H9 (cell line): ENCODE data around the gene SLC1A5. TPM values are rescaled to one million over a fixed set of nuclear protein-coding genes. Genes with fewer than 3 reads are reported as not detected.
A peak's percentile ranks its signal among the peaks of the same experiment; 100 is the strongest.

Experiments
- DNase-seq: peaks from one replicate; pipeline ENCODE4 v3.0.0-alpha.2; 2017
- H2AFZ ChIP-seq: one replicate; pipeline ENCODE4 v1.6.1; 2013; ENCODE audit warnings: mild to moderate bottlenecking, low read length, control low read depth, moderate library complexity
- H2AK5ac ChIP-seq: 2 replicates; pipeline ENCODE4 v1.6.1; 2013; ENCODE audit warnings: low read length, control low read depth, mixed read lengths; ENCODE audit not compliant: insufficient read length
- H2BK120ac ChIP-seq: one replicate; pipeline ENCODE4 v1.6.1; 2013; ENCODE audit warnings: low read depth, mild to moderate bottlenecking, low read length, control low read depth, inconsistent platforms; ENCODE audit not compliant: poor library complexity, severe bottlenecking
- H2BK12ac ChIP-seq: 2 replicates; pipeline ENCODE4 v1.6.1; 2013; ENCODE audit warnings: low read length, control low read depth, mixed read lengths, low read depth; ENCODE audit not compliant: insufficient read length
- H2BK15ac ChIP-seq: 2 replicates; pipeline ENCODE4 v1.6.1; 2013; ENCODE audit warnings: low read depth, low read length, control low read depth
- H2BK20ac ChIP-seq: one replicate; pipeline ENCODE4 v1.6.1; 2013; ENCODE audit warnings: low read depth, mild to moderate bottlenecking, low read length, control low read depth, inconsistent platforms; ENCODE audit not compliant: poor library complexity, severe bottlenecking
- H2BK5ac ChIP-seq: 2 replicates; pipeline ENCODE4 v1.6.1; 2013; ENCODE audit warnings: low read length, control low read depth, mixed read lengths; ENCODE audit not compliant: insufficient read length
- H3K14ac ChIP-seq: 2 replicates; pipeline ENCODE4 v1.6.1; 2013; ENCODE audit warnings: low read length, control low read depth; ENCODE audit not compliant: insufficient read depth
- H3K18ac ChIP-seq: 2 replicates; pipeline ENCODE4 v1.6.1; 2013; ENCODE audit warnings: low read depth, mild to moderate bottlenecking, mixed read lengths, low read length, control low read depth; ENCODE audit not compliant: insufficient read length
- H3K23ac ChIP-seq: 2 replicates; pipeline ENCODE4 v1.6.1; 2013; ENCODE audit warnings: low read length, control low read depth, mixed read lengths, low read depth; ENCODE audit not compliant: insufficient read length
- H3K23me2 ChIP-seq: 2 replicates; pipeline ENCODE4 v1.6.1; 2013; ENCODE audit warnings: low read depth, mild to moderate bottlenecking, mixed read lengths, low read length, control low read depth; ENCODE audit not compliant: insufficient read length, poor library complexity, severe bottlenecking
- H3K27ac ChIP-seq: 2 replicates; pipeline ENCODE4 v1.5.1; 2013; ENCODE audit warnings: low read length, control low read depth, mixed read lengths, low read depth; ENCODE audit not compliant: insufficient read length
- H3K27me3 ChIP-seq: 2 replicates; pipeline ENCODE4 v1.6.1; 2013; ENCODE audit warnings: low read length, control low read depth, inconsistent platforms; ENCODE audit not compliant: insufficient read depth
- H3K4ac ChIP-seq: 2 replicates; pipeline ENCODE4 v1.6.1; 2013; ENCODE audit warnings: low read depth, mild to moderate bottlenecking, control low read depth, inconsistent platforms, low read length, moderate library complexity
- H3K4me1 ChIP-seq: 2 replicates; pipeline ENCODE4 v1.6.1; 2013; ENCODE audit warnings: low read length, control low read depth, inconsistent platforms; ENCODE audit not compliant: insufficient read depth
- H3K4me2 ChIP-seq: 2 replicates; pipeline ENCODE4 v1.6.1; 2013; ENCODE audit warnings: low read length, control low read depth, mixed read lengths; ENCODE audit not compliant: insufficient read length, insufficient read depth
- H3K56ac ChIP-seq: 2 replicates; pipeline ENCODE4 v1.6.1; 2013; ENCODE audit warnings: low read depth, mild to moderate bottlenecking, mixed read lengths, low read length, control low read depth; ENCODE audit not compliant: insufficient read length
- H3K79me1 ChIP-seq: 2 replicates; pipeline ENCODE4 v1.6.1; 2013; ENCODE audit warnings: low read depth, mild to moderate bottlenecking, moderate library complexity, low read length, control low read depth, inconsistent platforms; ENCODE audit not compliant: insufficient read depth, poor library complexity, severe bottlenecking
- H3K79me2 ChIP-seq: 2 replicates; pipeline ENCODE4 v1.6.1; 2013; ENCODE audit warnings: low read length, control low read depth, inconsistent platforms; ENCODE audit not compliant: insufficient read depth
- H3K9ac ChIP-seq: 2 replicates; pipeline ENCODE4 v1.6.1; 2013; ENCODE audit warnings: low read length, control low read depth, mixed read lengths; ENCODE audit not compliant: insufficient read length; ENCODE audit errors: extremely low read depth
- H3K9me3 ChIP-seq: one replicate; pipeline ENCODE4 v1.6.1; 2013; ENCODE audit warnings: low read depth, low read length, inconsistent platforms; ENCODE audit not compliant: control insufficient read depth
- H3T11ph ChIP-seq: one replicate; pipeline ENCODE4 v1.6.1; 2013; ENCODE audit warnings: mild to moderate bottlenecking, low read length, control low read depth, inconsistent platforms
- H4K20me1 ChIP-seq: one replicate; pipeline ENCODE4 v1.6.1; 2013; ENCODE audit not compliant: control insufficient read depth, insufficient read length, insufficient read depth
- H4K5ac ChIP-seq: 2 replicates; pipeline ENCODE4 v1.6.1; 2013; ENCODE audit warnings: low read depth, mild to moderate bottlenecking, mixed read lengths, low read length, control low read depth; ENCODE audit not compliant: insufficient read length
- H4K8ac ChIP-seq: replicated peaks from 2 replicates; pipeline ENCODE4 v1.6.1; 2013; ENCODE audit warnings: low read length, control low read depth, mixed read lengths, low read depth; ENCODE audit not compliant: insufficient read length
- H4K91ac ChIP-seq: 2 replicates; pipeline ENCODE4 v1.6.1; 2013; ENCODE audit warnings: low read depth, mild to moderate bottlenecking, moderate library complexity, mixed read lengths, low read length, control low read depth; ENCODE audit not compliant: insufficient read length
- H3K27ac Mint-ChIP-seq, 3 experiments: 2 replicates in 2 of 3; 3 replicates in 1 of 3; pipeline ENCODE4 v1.8.0; 2020 to 2021; ENCODE audit warnings: mixed read lengths in 3 of 3, mild to moderate bottlenecking in 1 of 3, moderate library complexity in 1 of 3
- H3K27me3 Mint-ChIP-seq: 2 replicates; pipeline ENCODE4 v1.8.0; 2021; ENCODE audit warnings: low read depth, mild to moderate bottlenecking, moderate library complexity, mixed read lengths
- H3K36me3 Mint-ChIP-seq, 3 experiments: 2 replicates in 2 of 3; 3 replicates in 1 of 3; pipeline ENCODE4 v1.8.0; 2020 to 2021; ENCODE audit warnings: low read depth in 3 of 3, mixed read lengths in 3 of 3; ENCODE audit not compliant: insufficient read depth in 1 of 3
- H3K4me1 Mint-ChIP-seq, 2 experiments: 2 replicates each; pipeline ENCODE4 v1.8.0; 2020; ENCODE audit warnings: mixed read lengths in 2 of 2
- H3K4me3 Mint-ChIP-seq, 2 experiments: 2 replicates in 1 of 2; 3 replicates in 1 of 2; pipeline ENCODE4 v1.8.0; 2020 to 2021; ENCODE audit warnings: mild to moderate bottlenecking in 2 of 2, mixed read lengths in 2 of 2, moderate library complexity in 1 of 2
- H3K9me3 Mint-ChIP-seq, 2 experiments: 2 replicates in 1 of 2; 3 replicates in 1 of 2; pipeline ENCODE4 v1.8.0; 2020; ENCODE audit warnings: mild to moderate bottlenecking in 2 of 2, mixed read lengths in 2 of 2, moderate library complexity in 1 of 2
- WGBS: extraction: QIAGEN DNeasy Blood & Tissue Kit; methylation state at CpG from one replicate; pipeline ENCODE4 v1.1.7; 2013; ENCODE audit warnings: missing lambda C conversion rate, low lambda C conversion rate, mixed read lengths; ENCODE audit not compliant: insufficient read length; ENCODE audit errors: extremely low coverage; 5-methylcytosine and 5-hydroxymethylcytosine counted together
- total RNA-seq: library from RNA; stranded (reverse); gene quantifications from 2 replicates; pipeline ENCODE4 v1.2.1, GENCODE V29; 2021
- TF ChIP-seq, protein P1 (sequence below): fragments of 200-600 bp; sonication (generic); conservative IDR thresholded peaks from 3 replicates; pipeline ENCODE4 v1.8.0; 2021; ENCODE audit warnings: antibody characterized with exemption, mild to moderate bottlenecking

The SLC1A5 gene
- total RNA-seq, 1 experiment from 2014 or later = 258 TPM

DNA sequence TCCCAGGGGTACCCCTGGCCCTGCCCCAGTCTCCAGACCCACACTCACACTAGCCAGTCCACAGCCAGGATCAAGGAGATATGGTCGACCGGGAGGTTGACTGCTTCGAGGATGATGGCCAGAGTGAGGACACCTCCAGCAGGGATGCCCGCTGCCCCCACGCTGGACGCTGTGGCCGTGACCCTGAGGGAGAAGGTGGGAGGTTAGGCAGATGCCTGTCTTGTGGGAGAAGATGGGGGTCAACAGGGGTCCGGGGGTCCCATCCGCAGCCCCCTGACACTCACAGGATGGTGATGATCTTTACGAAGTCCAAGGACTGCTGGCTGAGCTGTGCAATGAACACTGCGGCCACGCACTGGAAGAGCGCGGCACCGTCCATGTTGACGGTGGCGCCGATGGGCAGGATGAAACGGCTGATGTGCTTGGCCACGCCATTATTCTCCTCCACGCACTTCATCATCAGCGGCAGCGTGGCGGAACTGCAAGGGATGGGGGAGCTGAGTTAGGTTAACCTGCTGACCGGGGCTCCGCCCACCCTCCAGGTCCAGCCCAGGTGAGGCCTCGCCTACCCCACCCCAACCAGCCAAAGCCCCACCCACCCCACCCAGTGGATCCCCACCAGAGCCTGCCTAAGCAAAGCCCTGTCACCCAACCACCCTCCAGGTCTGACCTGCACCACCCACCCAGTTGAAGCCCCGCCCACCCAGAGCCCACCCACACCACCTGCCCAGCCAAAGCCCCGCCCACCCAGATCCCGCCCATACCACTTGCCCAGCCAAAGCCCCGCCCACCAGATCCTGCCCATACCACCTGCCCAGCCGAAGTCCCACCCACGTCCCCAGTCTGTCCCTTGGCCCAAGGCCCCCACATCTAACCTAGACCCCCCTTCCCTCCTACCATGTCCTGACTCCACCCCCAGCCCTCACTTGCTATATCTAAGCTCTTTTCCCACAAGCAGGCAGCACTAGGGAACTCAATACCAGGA, 11.2 kb downstream of the SLC1A5 start:
- peaks cover 55 to 77% (median 68%) of the 10 kb centered on the region in 3 experiments for H3K36me3 Mint-ChIP-seq
- Histone ChIP-seq H2AK5ac (no peak overlapping the region), H3K4me2 (no peak overlapping the region), H3K27ac (no peak overlapping the region), H3K79me1 (no peaks in the 10 kb centered on the region), H3T11ph (no peak overlapping the region), H3K23ac (no peak overlapping the region), H4K8ac (no peak overlapping the region), H3K9me3 (no peaks in the 10 kb centered on the region), H4K20me1 (no peaks in the 10 kb centered on the region), H3K14ac (no peak overlapping the region), H3K4me1 (no peaks in the 10 kb centered on the region), H4K5ac (no peak overlapping the region), H2BK120ac (no peak overlapping the region), H3K79me2 (no peaks in the 10 kb centered on the region), H3K56ac (no peak overlapping the region), H3K27me3 (no peaks in the 10 kb centered on the region), H3K4ac (no peak overlapping the region), H3K9ac (no peak overlapping the region), H2AFZ (no peak overlapping the region), H2BK5ac (no peak overlapping the region), H2BK15ac (no peak overlapping the region), H4K91ac (no peak overlapping the region), H3K23me2 (no peaks in the 10 kb centered on the region), H2BK12ac (no peak overlapping the region), H2BK20ac (no peak overlapping the region), H3K18ac (peak overlapping the region; percentile 6)
- no CpG with 5 or more reads among the region's 33 CpGs for WGBS
- H3K4me1 Mint-ChIP-seq = peaks cover 0 to 4% of the 10 kb centered on the region in 2 experiments; a peak in 2 of 4 replicates
- H3K27ac Mint-ChIP-seq = peak overlapping the region; percentile 70 to 90 (median 84); a peak in 4 of 7 replicates
- H3K9me3 Mint-ChIP-seq = no peaks in the 10 kb centered on the region; a peak in 1 of 5 replicates
- peak; percentile 97 for DNase-seq
- no peaks in the 10 kb centered on the region for H3K27me3 Mint-ChIP-seq
- TF ChIP-seq, protein P1, sequence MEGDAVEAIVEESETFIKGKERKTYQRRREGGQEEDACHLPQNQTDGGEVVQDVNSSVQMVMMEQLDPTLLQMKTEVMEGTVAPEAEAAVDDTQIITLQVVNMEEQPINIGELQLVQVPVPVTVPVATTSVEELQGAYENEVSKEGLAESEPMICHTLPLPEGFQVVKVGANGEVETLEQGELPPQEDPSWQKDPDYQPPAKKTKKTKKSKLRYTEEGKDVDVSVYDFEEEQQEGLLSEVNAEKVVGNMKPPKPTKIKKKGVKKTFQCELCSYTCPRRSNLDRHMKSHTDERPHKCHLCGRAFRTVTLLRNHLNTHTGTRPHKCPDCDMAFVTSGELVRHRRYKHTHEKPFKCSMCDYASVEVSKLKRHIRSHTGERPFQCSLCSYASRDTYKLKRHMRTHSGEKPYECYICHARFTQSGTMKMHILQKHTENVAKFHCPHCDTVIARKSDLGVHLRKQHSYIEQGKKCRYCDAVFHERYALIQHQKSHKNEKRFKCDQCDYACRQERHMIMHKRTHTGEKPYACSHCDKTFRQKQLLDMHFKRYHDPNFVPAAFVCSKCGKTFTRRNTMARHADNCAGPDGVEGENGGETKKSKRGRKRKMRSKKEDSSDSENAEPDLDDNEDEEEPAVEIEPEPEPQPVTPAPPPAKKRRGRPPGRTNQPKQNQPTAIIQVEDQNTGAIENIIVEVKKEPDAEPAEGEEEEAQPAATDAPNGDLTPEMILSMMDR = no peak
- H3K4me3 Mint-ChIP-seq = no peak overlapping the region
